Measurements from ENCODE around the gene MEGF10. TPM values are rescaled to one million over a fixed set of nuclear protein-coding genes. Genes with fewer than 3 reads are reported as not detected.

MEGF10 gene
- total RNA-seq, 2 donors from 2014 or later = not detected

GRCh38 chr5:127373858-127374491, 83.4 kb downstream of the MEGF10 start:
- no peaks in the 10 kb centered on the region for H3K9me3 ChIP-seq (ENCODE audit: control insufficient read depth, low read length, poor library complexity, severe bottlenecking)
- Mint-ChIP-seq H3K27me3 (peaks cover 13% of the 10 kb centered on the region), H3K4me3 (no peak overlapping the region), H3K36me3 (ENCODE audit: low read depth) (no peaks in the 10 kb centered on the region), H3K4me1 (no peaks in the 10 kb centered on the region), H3K27ac (no peak overlapping the region)
- DNase-seq = no peak
- no peak for ATAC-seq

GRCh38 chr5:127375124-127375523, 84.5 kb downstream of the MEGF10 start:
- Mint-ChIP-seq H3K4me3 (no peak overlapping the region), H3K36me3 (ENCODE audit: low read depth) (no peaks in the 10 kb centered on the region), H3K4me1 (no peaks in the 10 kb centered on the region), H3K27me3 (peaks cover 13% of the 10 kb centered on the region), H3K27ac (no peak overlapping the region)
- no peak for DNase-seq
- H3K9me3 ChIP-seq (ENCODE audit: control insufficient read depth, low read length, poor library complexity, severe bottlenecking) = no peaks in the 10 kb centered on the region
- ATAC-seq = no peak

- no peak for ATAC-seq
- no peak overlapping the region for H3K27ac Mint-ChIP-seq
- no peaks in the 10 kb centered on the region for H3K9me3 ChIP-seq (ENCODE audit: control insufficient read depth, low read length, poor library complexity, severe bottlenecking)
- H3K27me3 Mint-ChIP-seq = peaks cover 16% of the 10 kb centered on the region
- H3K4me1 Mint-ChIP-seq = no peaks in the 10 kb centered on the region
- DNase-seq = no peak
- no peaks in the 10 kb centered on the region for H3K36me3 Mint-ChIP-seq (ENCODE audit: low read depth)
- no peak overlapping the region for H3K4me3 Mint-ChIP-seq
Measured at GRCh38 chr5:127375544-127376091, 85.0 kb downstream of the MEGF10 start.

- no peak overlapping the region for H3K4me3 Mint-ChIP-seq
- H3K36me3 Mint-ChIP-seq (ENCODE audit: low read depth) = no peaks in the 10 kb centered on the region
- H3K9me3 ChIP-seq (ENCODE audit: control insufficient read depth, low read length, poor library complexity, severe bottlenecking) = no peaks in the 10 kb centered on the region
- H3K27me3 Mint-ChIP-seq = peaks cover 19% of the 10 kb centered on the region
- DNase-seq (no peak), ATAC-seq (no peak)
- no peaks in the 10 kb centered on the region for H3K4me1 Mint-ChIP-seq
- no peak overlapping the region for H3K27ac Mint-ChIP-seq
Measured at GRCh38 chr5:127377651-127378050, 87.1 kb downstream of the MEGF10 start.

- no peaks in the 10 kb centered on the region for H3K4me1 Mint-ChIP-seq
- DNase-seq (no peak), ATAC-seq (no peak)
- peaks cover 20% of the 10 kb centered on the region for H3K27me3 Mint-ChIP-seq
- H3K4me3 Mint-ChIP-seq = no peak overlapping the region
- no peaks in the 10 kb centered on the region for H3K9me3 ChIP-seq (ENCODE audit: control insufficient read depth, low read length, poor library complexity, severe bottlenecking)
- H3K36me3 Mint-ChIP-seq (ENCODE audit: low read depth) = no peaks in the 10 kb centered on the region
- no peak overlapping the region for H3K27ac Mint-ChIP-seq
Measured at GRCh38 chr5:127385936-127386335, 95.3 kb downstream of the MEGF10 start.

GRCh38 chr5:127386557-127386956, 96.0 kb downstream of the MEGF10 start:
- no peak for ATAC-seq
- Mint-ChIP-seq H3K36me3 (ENCODE audit: low read depth) (no peaks in the 10 kb centered on the region), H3K4me1 (no peaks in the 10 kb centered on the region), H3K27me3 (peaks cover 19% of the 10 kb centered on the region), H3K27ac (no peak overlapping the region), H3K4me3 (no peak overlapping the region)
- no peaks in the 10 kb centered on the region for H3K9me3 ChIP-seq (ENCODE audit: control insufficient read depth, low read length, poor library complexity, severe bottlenecking)
- no peak for DNase-seq

- Mint-ChIP-seq H3K4me1 (no peaks in the 10 kb centered on the region), H3K27me3 (peaks cover 23% of the 10 kb centered on the region), H3K4me3 (no peak overlapping the region), H3K27ac (no peak overlapping the region), H3K36me3 (ENCODE audit: low read depth) (no peaks in the 10 kb centered on the region)
- DNase-seq = no peak
- no peaks in the 10 kb centered on the region for H3K9me3 ChIP-seq (ENCODE audit: control insufficient read depth, low read length, poor library complexity, severe bottlenecking)
- ATAC-seq = no peak
Measured at GRCh38 chr5:127389601-127390000, 99.0 kb downstream of the MEGF10 start.

GRCh38 chr5:127392762-127393161, 102.2 kb downstream of the MEGF10 start:
- no peak overlapping the region for H3K27ac Mint-ChIP-seq
- ATAC-seq (no peak), DNase-seq (no peak)
- no peak overlapping the region for H3K4me3 Mint-ChIP-seq
- H3K4me1 Mint-ChIP-seq = no peaks in the 10 kb centered on the region
- no peaks in the 10 kb centered on the region for H3K9me3 ChIP-seq (ENCODE audit: control insufficient read depth, low read length, poor library complexity, severe bottlenecking)
- H3K27me3 Mint-ChIP-seq = peaks cover 36% of the 10 kb centered on the region
- no peaks in the 10 kb centered on the region for H3K36me3 Mint-ChIP-seq (ENCODE audit: low read depth)

- Mint-ChIP-seq H3K36me3 (ENCODE audit: low read depth) (peaks cover 2% of the 10 kb centered on the region), H3K27ac (no peak overlapping the region), H3K4me1 (peaks cover 3% of the 10 kb centered on the region), H3K27me3 (peaks cover 41% of the 10 kb centered on the region), H3K4me3 (no peak overlapping the region)
- ATAC-seq (no peak), DNase-seq (no peak)
- H3K9me3 ChIP-seq (ENCODE audit: control insufficient read depth, low read length, poor library complexity, severe bottlenecking) = no peaks in the 10 kb centered on the region
Measured at GRCh38 chr5:127396490-127397155, 106.0 kb downstream of the MEGF10 start.

GRCh38 chr5:127398508-127398907, 107.9 kb downstream of the MEGF10 start:
- peaks cover 3% of the 10 kb centered on the region for H3K4me1 Mint-ChIP-seq
- H3K27ac Mint-ChIP-seq = no peak overlapping the region
- H3K4me3 Mint-ChIP-seq = no peak overlapping the region
- ATAC-seq (no peak), DNase-seq (no peak)
- peaks cover 37% of the 10 kb centered on the region for H3K27me3 Mint-ChIP-seq
- peaks cover 2% of the 10 kb centered on the region for H3K36me3 Mint-ChIP-seq (ENCODE audit: low read depth)
- H3K9me3 ChIP-seq (ENCODE audit: control insufficient read depth, low read length, poor library complexity, severe bottlenecking) = no peaks in the 10 kb centered on the region

- peaks cover 43% of the 10 kb centered on the region for H3K27me3 Mint-ChIP-seq
- peaks cover 2% of the 10 kb centered on the region for H3K36me3 Mint-ChIP-seq (ENCODE audit: low read depth)
- no peak overlapping the region for H3K4me3 Mint-ChIP-seq
- H3K9me3 ChIP-seq (ENCODE audit: control insufficient read depth, low read length, poor library complexity, severe bottlenecking) = no peaks in the 10 kb centered on the region
- ATAC-seq = no peak
- no peak overlapping the region for H3K27ac Mint-ChIP-seq
- no peak for DNase-seq
- H3K4me1 Mint-ChIP-seq = peaks cover 3% of the 10 kb centered on the region
Measured at GRCh38 chr5:127399068-127399467, 108.5 kb downstream of the MEGF10 start.

- H3K36me3 Mint-ChIP-seq (ENCODE audit: low read depth) = peaks cover 2% of the 10 kb centered on the region
- peaks cover 3% of the 10 kb centered on the region for H3K4me1 Mint-ChIP-seq
- H3K27me3 Mint-ChIP-seq = peaks cover 49% of the 10 kb centered on the region
- DNase-seq = no peak
- H3K27ac Mint-ChIP-seq = no peak overlapping the region
- H3K4me3 Mint-ChIP-seq = no peak overlapping the region
- H3K9me3 ChIP-seq (ENCODE audit: control insufficient read depth, low read length, poor library complexity, severe bottlenecking) = no peaks in the 10 kb centered on the region
- no peak for ATAC-seq
Measured at GRCh38 chr5:127400539-127400938, 109.9 kb downstream of the MEGF10 start.

- no peak for ATAC-seq
- no peak overlapping the region for H3K4me3 Mint-ChIP-seq
- peaks cover 2% of the 10 kb centered on the region for H3K36me3 Mint-ChIP-seq (ENCODE audit: low read depth)
- H3K4me1 Mint-ChIP-seq = peaks cover 3% of the 10 kb centered on the region
- H3K27me3 Mint-ChIP-seq = peaks cover 49% of the 10 kb centered on the region
- H3K27ac Mint-ChIP-seq = no peak overlapping the region
- DNase-seq = no peak
- no peaks in the 10 kb centered on the region for H3K9me3 ChIP-seq (ENCODE audit: control insufficient read depth, low read length, poor library complexity, severe bottlenecking)
Measured at GRCh38 chr5:127400946-127401670, 110.5 kb downstream of the MEGF10 start.
